Fibroblast of pulmonary artery (primary cell): Measurements from ENCODE around the gene SLC7A14.
A peak's percentile ranks its signal among the peaks of the same experiment; 100 is the strongest.

Experiments
- DNase-seq: peaks from one replicate; pipeline ENCODE4 v3.0.0-alpha.2; 2010; ENCODE audit warnings: low read depth
- H3K4me3 ChIP-seq: replicated peaks from 2 replicates; pipeline ENCODE4 v1.5.1; 2011; ENCODE audit warnings: low read depth, mild to moderate bottlenecking, control low read depth, low read length, moderate library complexity
- TF ChIP-seq, protein P1 (sequence below): IDR thresholded peaks from 2 replicates; pipeline ENCODE4 v1.5.1; 2011; ENCODE audit warnings: mild to moderate bottlenecking, control low read depth, low read length, inconsistent platforms; ENCODE audit errors: missing control alignments

SLC7A14 gene

DNA sequence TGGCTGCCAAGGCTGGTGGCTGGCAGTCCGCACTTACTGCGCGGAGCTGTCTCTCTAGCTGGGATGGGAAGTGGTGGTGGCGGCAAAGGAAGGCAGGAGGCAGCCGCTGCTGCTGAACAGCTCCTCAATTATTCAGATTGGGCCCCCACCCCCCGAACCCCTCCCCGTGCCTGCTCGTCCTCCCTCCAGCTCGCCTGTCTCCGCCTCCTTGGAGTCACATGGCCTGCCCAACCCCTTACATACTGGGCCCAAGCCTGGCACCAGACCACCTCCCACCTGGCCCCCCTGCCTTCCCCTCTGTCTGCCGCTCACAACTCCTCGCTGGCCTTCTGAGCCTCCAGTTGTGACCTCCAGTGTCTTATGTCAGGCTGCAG, at the start of gene SLC7A14:
TSS of gene SLC7A14 (minus strand) at position 139 of the 374 bp plus-strand sequence. CDS start 59,139 bp downstream, outside the sequence.
- DNase-seq, result no peak
- TF ChIP-seq, protein P1, sequence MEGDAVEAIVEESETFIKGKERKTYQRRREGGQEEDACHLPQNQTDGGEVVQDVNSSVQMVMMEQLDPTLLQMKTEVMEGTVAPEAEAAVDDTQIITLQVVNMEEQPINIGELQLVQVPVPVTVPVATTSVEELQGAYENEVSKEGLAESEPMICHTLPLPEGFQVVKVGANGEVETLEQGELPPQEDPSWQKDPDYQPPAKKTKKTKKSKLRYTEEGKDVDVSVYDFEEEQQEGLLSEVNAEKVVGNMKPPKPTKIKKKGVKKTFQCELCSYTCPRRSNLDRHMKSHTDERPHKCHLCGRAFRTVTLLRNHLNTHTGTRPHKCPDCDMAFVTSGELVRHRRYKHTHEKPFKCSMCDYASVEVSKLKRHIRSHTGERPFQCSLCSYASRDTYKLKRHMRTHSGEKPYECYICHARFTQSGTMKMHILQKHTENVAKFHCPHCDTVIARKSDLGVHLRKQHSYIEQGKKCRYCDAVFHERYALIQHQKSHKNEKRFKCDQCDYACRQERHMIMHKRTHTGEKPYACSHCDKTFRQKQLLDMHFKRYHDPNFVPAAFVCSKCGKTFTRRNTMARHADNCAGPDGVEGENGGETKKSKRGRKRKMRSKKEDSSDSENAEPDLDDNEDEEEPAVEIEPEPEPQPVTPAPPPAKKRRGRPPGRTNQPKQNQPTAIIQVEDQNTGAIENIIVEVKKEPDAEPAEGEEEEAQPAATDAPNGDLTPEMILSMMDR, result no peak
- H3K4me3 ChIP-seq, result peak within 1 kb of the TSS; percentile 19

DNA sequence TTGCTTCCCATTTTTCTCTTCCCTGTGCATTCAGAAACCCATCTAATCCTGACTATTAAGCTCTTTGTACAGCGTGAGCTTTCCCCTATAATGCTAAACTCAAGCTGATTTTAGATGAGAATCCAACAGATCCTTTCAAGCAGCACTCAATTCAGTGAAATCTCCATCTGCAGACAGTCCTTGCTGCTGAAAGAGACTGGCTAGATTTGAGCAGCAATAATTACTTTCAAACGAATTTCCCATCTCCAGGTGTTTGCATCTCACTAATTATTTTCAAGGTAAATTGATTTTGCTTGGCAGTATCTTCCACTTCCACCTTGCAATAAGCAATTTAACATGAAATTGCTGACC, 49.5 kb upstream of the SLC7A14 start:
- TF ChIP-seq, protein P1, result no peak
- H3K4me3 ChIP-seq, result no peak overlapping the region
- no peak for DNase-seq

DNA sequence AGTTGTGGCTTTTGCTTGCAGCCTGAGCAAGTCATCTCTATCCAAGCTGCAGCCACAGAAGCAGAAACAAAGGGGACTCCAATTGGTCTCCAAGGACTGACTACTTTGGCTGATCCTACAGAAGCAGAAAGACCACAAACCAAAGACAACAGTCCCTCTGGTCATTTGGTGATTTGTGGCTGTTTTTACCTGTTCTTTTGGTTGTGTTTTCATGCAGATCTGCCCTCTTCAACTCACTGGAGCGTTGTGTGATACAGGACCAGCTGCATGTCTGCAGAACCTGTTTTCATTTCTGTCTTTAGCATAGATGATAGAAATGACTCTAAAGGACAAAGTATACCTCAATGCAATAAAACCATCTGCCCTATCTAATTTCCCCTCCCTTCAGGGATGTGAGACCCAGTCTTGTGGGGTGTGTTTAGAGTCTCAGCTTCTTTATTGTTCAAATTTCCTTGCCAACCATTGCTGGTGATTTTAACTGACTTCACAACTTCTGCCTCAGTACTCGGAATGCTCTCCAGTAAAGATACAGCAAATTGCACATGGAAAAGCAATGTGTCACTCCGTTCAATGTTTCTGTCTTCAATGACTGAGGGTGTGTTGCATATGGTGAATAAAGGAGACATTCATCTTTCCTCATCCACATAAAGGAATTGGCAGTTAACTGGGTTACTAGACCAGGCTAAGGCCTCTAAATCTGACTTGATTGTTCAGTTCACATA, 48.9 kb upstream of the SLC7A14 start:
- DNase-seq, result no peak

DNA sequence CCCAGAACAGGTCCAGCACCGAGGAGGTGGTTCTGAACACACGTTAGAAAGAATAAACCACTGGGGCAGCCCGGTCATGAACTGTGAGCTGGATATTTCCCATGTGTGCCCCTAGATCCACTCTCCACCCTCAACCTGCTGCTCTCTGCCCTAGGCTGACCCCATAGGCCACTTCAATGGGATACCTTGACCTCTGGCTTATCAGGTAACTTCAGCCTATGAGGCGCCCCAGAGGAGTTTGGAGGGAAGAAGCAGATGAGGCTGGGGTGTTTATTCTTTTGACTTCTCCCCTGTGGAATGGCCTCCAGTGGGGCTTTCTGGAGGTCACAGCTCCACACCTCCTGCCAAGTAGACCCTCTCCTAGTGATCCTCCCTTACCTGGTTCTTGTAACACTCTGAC, 47.7 kb upstream of the SLC7A14 start:
- TF ChIP-seq, protein P1, result no peak
- no peak for DNase-seq
- no peak overlapping the region for H3K4me3 ChIP-seq

More for the DNA sequence above, 48.9 kb upstream of the SLC7A14 start:
- TF ChIP-seq, protein P1, result no peak
- no peak overlapping the region for H3K4me3 ChIP-seq

DNA sequence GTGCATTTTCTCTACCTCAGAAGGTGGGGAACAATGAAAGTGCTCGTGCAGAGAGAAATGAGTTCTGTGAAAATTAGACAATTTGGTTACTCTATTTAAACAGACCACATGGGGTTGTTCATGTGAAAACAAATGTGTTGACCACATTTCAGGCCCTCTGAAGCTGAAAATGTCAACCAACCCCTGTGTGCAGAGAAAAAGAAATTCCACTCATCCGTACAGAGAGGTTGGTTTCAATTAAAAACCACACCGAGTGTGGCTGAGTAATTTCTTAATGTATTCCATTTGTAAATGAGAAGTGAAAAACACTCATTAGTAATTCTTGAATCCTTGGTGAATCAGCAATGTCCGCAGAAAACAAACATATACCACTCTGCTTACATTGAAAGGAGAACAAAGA, 46.9 kb upstream of the SLC7A14 start:
- TF ChIP-seq, protein P1, result no peak

DNA sequence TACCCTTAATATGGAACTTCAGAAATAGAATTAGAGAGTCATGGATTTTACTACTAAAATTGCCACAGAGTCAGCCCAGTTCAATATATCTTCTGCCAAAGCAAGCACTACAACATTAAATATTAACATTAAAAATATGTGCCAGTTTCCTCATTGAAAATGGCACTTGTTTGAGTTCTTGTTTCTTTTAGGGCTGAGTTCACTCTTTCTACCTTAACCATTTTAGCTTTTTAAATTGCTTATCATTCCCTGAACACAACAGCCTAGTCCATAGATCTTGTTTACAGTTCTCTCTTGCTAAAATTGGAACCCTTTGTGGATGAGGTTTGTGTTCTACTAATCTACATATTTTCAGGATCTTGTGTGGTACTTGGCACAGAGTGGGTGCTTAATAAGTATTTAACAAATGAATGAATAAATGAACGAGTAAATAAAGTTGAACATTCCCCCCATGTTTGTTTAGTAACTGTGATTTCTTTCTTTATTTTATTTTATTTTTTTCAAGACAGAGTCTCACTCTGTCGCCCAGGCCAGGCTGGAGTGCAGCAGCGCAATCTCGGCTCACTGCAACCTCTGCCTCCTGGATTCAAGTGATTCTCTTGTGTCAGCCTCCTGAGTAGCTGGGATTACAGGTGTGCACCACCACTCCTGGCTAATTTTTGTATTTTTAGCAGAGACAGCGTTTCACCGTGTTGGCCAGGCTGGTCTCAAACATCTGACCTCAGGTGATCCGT, 46.0 kb upstream of the SLC7A14 start:
- no peak overlapping the region for H3K4me3 ChIP-seq
- DNase-seq, result no peak
- TF ChIP-seq, protein P1, result no peak

More for the DNA sequence above, 46.9 kb upstream of the SLC7A14 start:
- H3K4me3 ChIP-seq, result no peak overlapping the region
- DNase-seq, result no peak
